ENCODE results near the gene ACSM3. TPM values are rescaled to one million over a fixed set of nuclear protein-coding genes. Genes with fewer than 3 reads are reported as not detected.

ACSM3 gene
- total RNA-seq, 1 donor from 2014 or later, result 0.94 TPM

DNA sequence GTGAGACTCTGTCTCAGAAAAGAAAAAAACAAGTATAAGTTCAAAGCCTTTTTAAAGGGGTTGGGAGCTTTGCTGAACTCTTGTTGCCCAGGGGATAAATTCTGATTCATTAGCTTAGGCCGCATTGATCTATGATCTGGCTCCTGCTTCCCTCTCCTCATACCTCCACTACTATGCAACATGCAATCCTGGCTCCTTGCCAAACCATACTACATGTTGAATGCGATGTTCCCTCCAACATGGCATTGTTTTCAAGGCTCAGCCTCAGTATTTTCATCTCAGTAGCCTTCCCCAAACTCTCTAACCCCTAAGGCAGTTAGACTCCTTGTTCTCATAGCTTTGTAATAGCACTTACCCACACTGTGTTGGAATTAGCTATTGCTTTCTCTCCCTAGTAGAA is 48.7 kb downstream of the ACSM3 start:
- Mint-ChIP-seq H3K4me1 (ENCODE audit: unreplicated experiment) (peaks cover 4% of the 10 kb centered on the region), H3K36me3 (ENCODE audit: unreplicated experiment) (peaks cover 3% of the 10 kb centered on the region), H3K27me3 (ENCODE audit: unreplicated experiment) (no peaks in the 10 kb centered on the region), H3K9me3 (ENCODE audit: unreplicated experiment) (no peaks in the 10 kb centered on the region), H3K4me3 (ENCODE audit: unreplicated experiment) (no peak overlapping the region), H3K27ac (ENCODE audit: unreplicated experiment) (no peak overlapping the region)
- TF ChIP-seq, protein P1, sequence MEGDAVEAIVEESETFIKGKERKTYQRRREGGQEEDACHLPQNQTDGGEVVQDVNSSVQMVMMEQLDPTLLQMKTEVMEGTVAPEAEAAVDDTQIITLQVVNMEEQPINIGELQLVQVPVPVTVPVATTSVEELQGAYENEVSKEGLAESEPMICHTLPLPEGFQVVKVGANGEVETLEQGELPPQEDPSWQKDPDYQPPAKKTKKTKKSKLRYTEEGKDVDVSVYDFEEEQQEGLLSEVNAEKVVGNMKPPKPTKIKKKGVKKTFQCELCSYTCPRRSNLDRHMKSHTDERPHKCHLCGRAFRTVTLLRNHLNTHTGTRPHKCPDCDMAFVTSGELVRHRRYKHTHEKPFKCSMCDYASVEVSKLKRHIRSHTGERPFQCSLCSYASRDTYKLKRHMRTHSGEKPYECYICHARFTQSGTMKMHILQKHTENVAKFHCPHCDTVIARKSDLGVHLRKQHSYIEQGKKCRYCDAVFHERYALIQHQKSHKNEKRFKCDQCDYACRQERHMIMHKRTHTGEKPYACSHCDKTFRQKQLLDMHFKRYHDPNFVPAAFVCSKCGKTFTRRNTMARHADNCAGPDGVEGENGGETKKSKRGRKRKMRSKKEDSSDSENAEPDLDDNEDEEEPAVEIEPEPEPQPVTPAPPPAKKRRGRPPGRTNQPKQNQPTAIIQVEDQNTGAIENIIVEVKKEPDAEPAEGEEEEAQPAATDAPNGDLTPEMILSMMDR (IDR thresholded peaks at IDR 0.05), result no peak
- DNase-seq (ENCODE audit: extremely low spot score, unreplicated experiment), result no peak

DNA sequence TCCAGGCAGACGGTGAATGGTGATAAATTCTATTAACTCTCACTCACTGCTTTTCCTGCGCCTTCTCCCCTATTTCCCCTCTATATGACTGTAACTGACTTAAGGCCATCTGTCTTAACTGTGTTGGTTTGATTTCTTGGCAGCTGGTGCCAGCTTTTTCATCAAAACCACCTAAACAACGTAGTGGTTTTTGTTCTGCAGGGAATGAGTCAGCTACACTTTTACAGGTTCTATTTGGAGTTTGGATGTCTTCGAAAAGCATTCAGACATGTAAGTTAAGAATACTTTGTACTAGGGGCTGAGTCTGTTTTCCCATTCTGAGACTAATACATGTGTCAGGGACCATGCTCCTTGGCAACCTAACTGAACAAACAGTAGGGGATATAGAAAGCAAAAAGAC is 51.0 kb downstream of the ACSM3 start:
- Mint-ChIP-seq H3K36me3 (ENCODE audit: unreplicated experiment) (peaks cover 3% of the 10 kb centered on the region), H3K27me3 (ENCODE audit: unreplicated experiment) (no peaks in the 10 kb centered on the region), H3K9me3 (ENCODE audit: unreplicated experiment) (no peaks in the 10 kb centered on the region), H3K27ac (ENCODE audit: unreplicated experiment) (no peak overlapping the region), H3K4me3 (ENCODE audit: unreplicated experiment) (no peak overlapping the region), H3K4me1 (ENCODE audit: unreplicated experiment) (no peaks in the 10 kb centered on the region)
- TF ChIP-seq, protein P1 (IDR thresholded peaks at IDR 0.05), result no peak
- no peak for DNase-seq (ENCODE audit: extremely low spot score, unreplicated experiment)

DNA sequence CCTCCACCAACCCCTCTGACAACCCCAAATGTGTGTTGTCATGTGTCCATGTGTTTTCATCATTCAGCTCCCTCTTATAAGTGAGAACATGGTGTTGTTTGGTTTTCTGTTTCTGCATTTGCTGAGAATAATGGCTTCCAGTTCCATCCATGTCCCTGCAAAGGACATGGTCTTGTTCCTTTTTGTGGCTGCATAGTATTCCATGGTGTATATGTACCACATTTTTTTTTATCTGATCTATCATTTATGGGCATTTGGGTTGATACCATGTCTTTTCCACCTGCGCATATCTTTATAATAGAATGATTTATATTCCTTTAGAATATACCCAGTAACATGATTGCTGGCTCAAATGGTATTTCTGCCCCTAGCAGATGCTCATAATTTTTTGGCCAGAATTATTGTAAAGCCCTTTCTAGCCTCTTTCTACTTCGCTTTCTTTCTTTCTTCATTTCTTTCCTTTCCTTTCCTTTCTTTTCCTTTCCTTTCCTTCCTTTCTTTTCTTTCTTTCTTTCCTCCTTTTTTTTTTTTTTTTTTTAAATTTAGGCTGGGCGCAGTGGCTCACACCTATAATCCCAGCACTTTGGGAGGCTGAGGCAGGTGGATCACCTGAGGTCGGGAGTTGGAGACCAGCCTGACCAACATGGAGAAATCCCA is 55.2 kb downstream of the ACSM3 start:
- Mint-ChIP-seq H3K36me3 (ENCODE audit: unreplicated experiment) (peaks cover 8% of the 10 kb centered on the region), H3K4me1 (ENCODE audit: unreplicated experiment) (no peaks in the 10 kb centered on the region), H3K4me3 (ENCODE audit: unreplicated experiment) (no peak overlapping the region), H3K27ac (ENCODE audit: unreplicated experiment) (no peak overlapping the region), H3K9me3 (ENCODE audit: unreplicated experiment) (no peaks in the 10 kb centered on the region), H3K27me3 (ENCODE audit: unreplicated experiment) (no peaks in the 10 kb centered on the region)
- TF ChIP-seq, protein P1 (IDR thresholded peaks at IDR 0.05), result no peak
- no peak for DNase-seq (ENCODE audit: extremely low spot score, unreplicated experiment)

DNA sequence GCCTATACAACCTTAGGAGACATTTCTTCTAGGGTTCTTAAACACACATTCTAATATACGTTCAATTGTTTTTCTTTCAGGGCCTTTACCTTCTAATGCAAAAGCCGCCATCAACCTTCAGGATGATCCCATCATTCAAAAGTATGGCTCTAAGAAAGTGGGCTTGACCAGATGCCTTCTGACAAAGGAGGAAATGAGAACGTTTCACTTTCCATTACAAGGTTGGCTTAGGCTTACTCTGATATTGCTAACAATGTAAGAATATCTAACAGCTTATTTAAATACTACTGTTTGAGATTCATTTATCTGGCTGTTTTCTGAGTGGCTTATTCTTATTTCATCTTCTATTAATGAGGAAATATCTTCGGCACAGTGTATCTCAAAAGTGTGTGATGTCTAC is 57.9 kb downstream of the ACSM3 start:
- DNase-seq (ENCODE audit: extremely low spot score, unreplicated experiment), result no peak
- TF ChIP-seq, protein P1 (IDR thresholded peaks at IDR 0.05), result no peak
- H3K4me3 Mint-ChIP-seq (ENCODE audit: unreplicated experiment), result no peak overlapping the region
- no peak overlapping the region for H3K27ac Mint-ChIP-seq (ENCODE audit: unreplicated experiment)
- H3K4me1 Mint-ChIP-seq (ENCODE audit: unreplicated experiment), result no peaks in the 10 kb centered on the region
- H3K27me3 Mint-ChIP-seq (ENCODE audit: unreplicated experiment), result no peaks in the 10 kb centered on the region
- no peaks in the 10 kb centered on the region for H3K9me3 Mint-ChIP-seq (ENCODE audit: unreplicated experiment)
- peaks cover 6% of the 10 kb centered on the region for H3K36me3 Mint-ChIP-seq (ENCODE audit: unreplicated experiment)

DNA sequence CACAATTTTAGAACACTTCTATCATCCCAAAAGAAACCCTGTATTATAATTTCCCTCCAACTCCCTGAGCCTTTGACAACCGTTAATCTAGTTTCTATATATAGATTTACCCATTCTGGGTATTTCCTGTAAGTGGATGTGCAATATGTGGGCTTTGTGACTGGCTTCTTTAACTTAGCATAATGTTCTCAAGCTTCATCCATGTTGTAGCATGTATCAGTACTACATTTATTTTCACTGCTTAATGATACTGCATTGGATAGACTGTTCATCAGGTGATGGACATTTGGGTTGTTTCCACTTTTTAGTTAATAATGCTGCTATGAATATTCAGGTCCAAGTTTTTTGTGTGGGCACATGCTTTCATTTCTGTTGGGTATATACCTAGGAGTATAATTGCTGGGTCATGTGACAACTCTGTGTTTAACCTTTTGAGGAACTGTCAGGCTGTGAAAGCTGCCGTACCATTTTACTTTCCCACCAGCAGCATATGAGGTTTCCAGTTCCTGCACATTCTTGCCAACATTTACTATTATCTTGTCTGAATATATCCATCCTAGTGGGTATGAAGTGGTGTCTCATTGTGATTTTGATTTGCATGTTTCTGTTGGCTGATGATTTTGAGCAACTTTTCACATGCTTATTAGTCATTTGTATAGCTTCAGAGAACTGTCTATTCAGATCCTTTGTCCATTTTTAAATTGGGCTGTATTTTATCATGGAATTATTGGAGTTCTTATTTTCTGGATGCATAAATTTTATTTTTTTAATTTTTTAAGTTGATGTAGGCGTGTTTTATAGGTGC is 58.9 kb downstream of the ACSM3 start:
- Mint-ChIP-seq H3K27me3 (ENCODE audit: unreplicated experiment) (no peaks in the 10 kb centered on the region), H3K36me3 (ENCODE audit: unreplicated experiment) (peaks cover 4% of the 10 kb centered on the region), H3K9me3 (ENCODE audit: unreplicated experiment) (no peaks in the 10 kb centered on the region), H3K4me1 (ENCODE audit: unreplicated experiment) (no peaks in the 10 kb centered on the region), H3K4me3 (ENCODE audit: unreplicated experiment) (no peak overlapping the region), H3K27ac (ENCODE audit: unreplicated experiment) (no peak overlapping the region)
- DNase-seq (ENCODE audit: extremely low spot score, unreplicated experiment), result no peak
- TF ChIP-seq, protein P1 (IDR thresholded peaks at IDR 0.05), result no peak

Data from osteocyte (in vitro differentiated cells).